Measurements from ENCODE around the gene XDH. TPM values are rescaled to one million over a fixed set of nuclear protein-coding genes. Genes with fewer than 3 reads are reported as not detected.

The XDH gene
- total RNA-seq, 1 donor from 2014 or later = 0.05 TPM

DNA sequence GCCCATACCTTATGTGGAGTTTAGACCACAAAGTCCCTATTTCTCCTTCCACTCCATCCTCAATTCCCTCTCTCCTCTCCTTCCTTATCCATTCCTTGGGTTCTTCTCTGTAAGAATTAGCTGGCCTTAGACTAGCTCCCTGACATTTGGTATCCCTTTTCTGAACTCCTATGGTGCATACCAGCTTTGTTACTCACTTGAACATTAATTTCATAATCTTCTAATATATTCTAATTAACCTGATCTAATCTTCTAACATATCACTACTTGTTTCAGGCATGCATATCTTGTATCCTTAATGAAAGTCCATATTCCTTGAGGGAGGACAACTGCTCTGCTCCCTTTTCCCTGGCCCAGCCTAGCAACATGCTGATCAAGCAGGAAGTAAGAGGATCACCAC, 114.2 kb downstream of the XDH start:
- intact Hi-C loops (cut with micrococcal nuclease) = no loop called here
- Histone ChIP-seq H3K27ac (replicated peaks) (no peak overlapping the region), H3K9me3 (replicated peaks) (no peaks in the 10 kb centered on the region), H3K27me3 (ENCODE audit: low read depth) (no peaks in the 10 kb centered on the region), H3K4me3 (no peak overlapping the region), H3K36me3 (no peaks in the 10 kb centered on the region), H3K4me1 (peaks cover 57% of the 10 kb centered on the region)
- TF ChIP-seq, protein P1, sequence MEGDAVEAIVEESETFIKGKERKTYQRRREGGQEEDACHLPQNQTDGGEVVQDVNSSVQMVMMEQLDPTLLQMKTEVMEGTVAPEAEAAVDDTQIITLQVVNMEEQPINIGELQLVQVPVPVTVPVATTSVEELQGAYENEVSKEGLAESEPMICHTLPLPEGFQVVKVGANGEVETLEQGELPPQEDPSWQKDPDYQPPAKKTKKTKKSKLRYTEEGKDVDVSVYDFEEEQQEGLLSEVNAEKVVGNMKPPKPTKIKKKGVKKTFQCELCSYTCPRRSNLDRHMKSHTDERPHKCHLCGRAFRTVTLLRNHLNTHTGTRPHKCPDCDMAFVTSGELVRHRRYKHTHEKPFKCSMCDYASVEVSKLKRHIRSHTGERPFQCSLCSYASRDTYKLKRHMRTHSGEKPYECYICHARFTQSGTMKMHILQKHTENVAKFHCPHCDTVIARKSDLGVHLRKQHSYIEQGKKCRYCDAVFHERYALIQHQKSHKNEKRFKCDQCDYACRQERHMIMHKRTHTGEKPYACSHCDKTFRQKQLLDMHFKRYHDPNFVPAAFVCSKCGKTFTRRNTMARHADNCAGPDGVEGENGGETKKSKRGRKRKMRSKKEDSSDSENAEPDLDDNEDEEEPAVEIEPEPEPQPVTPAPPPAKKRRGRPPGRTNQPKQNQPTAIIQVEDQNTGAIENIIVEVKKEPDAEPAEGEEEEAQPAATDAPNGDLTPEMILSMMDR (IDR thresholded peaks at IDR 0.05; ENCODE audit: borderline replicate concordance) = no peak
- no peak for DNase-seq

DNA sequence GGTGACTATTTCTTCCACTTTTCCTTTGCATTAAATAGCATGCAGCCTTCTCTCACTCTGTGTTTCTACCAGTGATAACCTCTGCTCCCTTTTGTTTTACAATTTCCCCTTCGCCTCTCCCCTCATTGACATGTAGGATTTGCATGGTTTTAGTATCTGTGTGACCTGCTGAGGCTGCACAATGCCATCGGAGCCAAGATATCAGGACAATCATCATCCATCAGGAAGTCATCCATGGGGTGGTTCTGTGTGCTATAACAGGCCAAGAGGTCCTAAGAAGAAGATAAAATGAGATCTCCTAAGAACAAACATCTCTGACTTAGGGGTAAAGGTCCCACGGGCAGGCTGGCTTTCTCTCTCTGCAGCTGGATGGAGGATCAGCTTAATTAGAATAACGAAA, 115.0 kb downstream of the XDH start:
- Histone ChIP-seq H3K4me1 (peaks cover 64% of the 10 kb centered on the region), H3K27ac (replicated peaks) (no peak overlapping the region), H3K36me3 (no peaks in the 10 kb centered on the region), H3K27me3 (ENCODE audit: low read depth) (no peaks in the 10 kb centered on the region), H3K9me3 (replicated peaks) (no peaks in the 10 kb centered on the region), H3K4me3 (no peak overlapping the region)
- DNase-seq = no peak
- intact Hi-C loops (cut with micrococcal nuclease) = no loop called here
- TF ChIP-seq, protein P1 (IDR thresholded peaks at IDR 0.05; ENCODE audit: borderline replicate concordance) = no peak

DNA sequence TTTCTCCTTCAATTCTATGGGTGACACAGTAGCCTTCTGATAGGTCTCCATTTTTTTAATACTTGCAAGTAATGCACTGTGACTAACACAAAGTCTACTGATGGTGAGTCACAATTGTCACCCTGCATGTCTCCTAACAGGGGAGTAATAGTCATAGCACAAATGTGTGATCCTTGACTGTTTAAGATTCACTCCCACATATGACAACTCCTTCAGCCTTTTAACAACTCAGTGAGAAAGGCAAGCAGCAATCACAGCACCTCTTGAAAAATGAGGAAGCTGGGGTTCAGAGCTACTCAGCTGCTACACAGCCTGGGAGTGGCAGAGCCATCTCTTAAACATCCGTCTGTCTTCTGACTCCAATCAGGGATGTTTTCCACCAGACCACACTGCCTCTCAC, 116.8 kb downstream of the XDH start:
- no peaks in the 10 kb centered on the region for H3K9me3 ChIP-seq (replicated peaks)
- no peak for DNase-seq
- peak overlapping the region; percentile 71 for H3K27ac ChIP-seq (replicated peaks)
- peaks cover 61% of the 10 kb centered on the region for H3K4me1 ChIP-seq
- no peak overlapping the region for H3K4me3 ChIP-seq
- intact Hi-C loops (cut with micrococcal nuclease) = no loop called here
- TF ChIP-seq, protein P1 (IDR thresholded peaks at IDR 0.05; ENCODE audit: borderline replicate concordance) = no peak
- no peaks in the 10 kb centered on the region for H3K36me3 ChIP-seq
- no peaks in the 10 kb centered on the region for H3K27me3 ChIP-seq (ENCODE audit: low read depth)

DNA sequence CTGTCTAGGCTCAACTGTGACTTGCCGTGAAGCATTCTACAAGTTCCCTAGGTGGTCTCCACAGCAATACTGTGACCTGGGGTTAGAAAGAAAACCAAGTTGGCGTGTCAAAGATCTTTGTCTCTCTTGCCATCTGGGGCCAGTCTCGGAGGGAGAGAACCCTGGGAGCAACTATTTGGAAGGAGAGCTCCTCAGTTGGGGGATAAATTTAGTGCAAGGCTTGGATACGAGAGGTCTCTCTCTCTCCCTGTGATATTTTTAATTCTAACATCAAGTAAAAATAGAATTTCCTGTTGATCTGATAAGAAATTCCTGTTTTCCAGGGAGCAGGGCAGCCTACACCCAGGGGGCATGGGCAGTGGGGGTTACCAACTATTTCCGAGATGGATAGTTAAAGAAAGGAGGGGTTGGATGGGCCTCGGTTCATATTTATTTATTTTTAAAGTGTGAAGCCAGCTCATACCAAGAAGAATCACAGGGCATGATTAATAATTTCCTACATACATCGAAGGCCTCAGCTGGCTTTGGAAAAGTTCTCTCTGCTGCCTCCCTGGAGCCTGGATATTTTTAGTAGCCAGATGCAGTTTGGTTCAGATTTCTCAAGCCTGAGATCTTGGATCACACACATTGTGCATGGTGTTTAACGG, 117.8 kb downstream of the XDH start:
- intact Hi-C loops (cut with micrococcal nuclease) = no loop called here
- TF ChIP-seq, protein P1 (IDR thresholded peaks at IDR 0.05; ENCODE audit: borderline replicate concordance) = no peak
- DNase-seq = no peak
- no peaks in the 10 kb centered on the region for H3K27me3 ChIP-seq (ENCODE audit: low read depth)
- H3K36me3 ChIP-seq = no peaks in the 10 kb centered on the region
- peaks cover 53% of the 10 kb centered on the region for H3K4me1 ChIP-seq
- no peak overlapping the region for H3K4me3 ChIP-seq
- peak overlapping the region; percentile 71 for H3K27ac ChIP-seq (replicated peaks)
- no peaks in the 10 kb centered on the region for H3K9me3 ChIP-seq (replicated peaks)

DNA sequence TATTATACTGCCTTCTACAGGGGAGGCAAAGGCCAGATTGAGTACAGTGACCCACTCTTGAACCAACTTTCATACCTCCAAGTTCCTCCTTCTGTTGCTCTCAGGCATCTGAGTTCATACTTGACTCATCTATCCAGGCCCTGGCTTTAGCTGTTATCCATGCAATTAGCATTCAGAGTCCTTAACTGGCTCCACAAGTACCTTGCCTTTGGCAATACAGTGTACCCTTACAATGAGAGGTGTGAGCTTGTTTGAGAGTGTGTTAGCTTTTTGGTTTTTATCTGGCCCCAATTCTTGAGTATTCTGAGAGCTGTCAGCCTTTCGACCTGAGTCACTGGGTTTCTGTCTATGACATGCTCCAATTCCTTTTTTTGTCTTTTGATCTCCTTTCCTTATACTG, 120.3 kb downstream of the XDH start:
- intact Hi-C loops (cut with micrococcal nuclease) = no loop called here
- Histone ChIP-seq H3K36me3 (no peaks in the 10 kb centered on the region), H3K27ac (replicated peaks) (no peak overlapping the region), H3K9me3 (replicated peaks) (no peaks in the 10 kb centered on the region), H3K4me3 (no peak overlapping the region), H3K4me1 (peaks cover 44% of the 10 kb centered on the region), H3K27me3 (ENCODE audit: low read depth) (no peaks in the 10 kb centered on the region)
- TF ChIP-seq, protein P1 (IDR thresholded peaks at IDR 0.05; ENCODE audit: borderline replicate concordance) = no peak
- DNase-seq = no peak
